Activated CD8-positive, alpha-beta T cell treated with anti-CD3 and anti-CD28 coated beads, Interleukin-2, amount 10 ng/mL, durations not matched to agents 7 days and 5 days (primary cell): ENCODE results near the gene ADAMTSL1. TPM values are rescaled to one million over a fixed set of nuclear protein-coding genes. Genes with fewer than 3 reads are reported as not detected.

Experiments
- ATAC-seq: fragments of 150-1000 bp; cut with Tn5 transposase; one replicate; pipeline ENCODE4 v1.10.0; 2021; ENCODE audit warnings: moderate library complexity
- CTCF ChIA-PET: fragments of 350-600 bp; sonication (Branson Sonifier 250); formaldehyde crosslinking; loops from one replicate; lab custom pipeline; 2021; ENCODE audit warnings: antibody characterized with exemption; lab: Charles Lee
- POLR2A ChIA-PET: fragments of 350-600 bp; sonication (Branson Sonifier 250); formaldehyde crosslinking; loops from one replicate; lab custom pipeline; 2021; ENCODE audit warnings: antibody characterized with exemption; lab: Charles Lee
- DNase-seq: peaks from one replicate; pipeline ENCODE4 v3.0.0-alpha.2; 2020
- H3K27ac Mint-ChIP-seq: one replicate; pipeline ENCODE4 v1.8.0; 2021; ENCODE audit warnings: mild to moderate bottlenecking, mixed read lengths
- H3K27me3 Mint-ChIP-seq: one replicate; pipeline ENCODE4 v1.8.0; 2021; ENCODE audit warnings: low read depth, mixed read lengths
- H3K36me3 Mint-ChIP-seq: one replicate; pipeline ENCODE4 v1.8.0; 2021; ENCODE audit warnings: low read depth, mixed read lengths
- H3K4me1 Mint-ChIP-seq: one replicate; pipeline ENCODE4 v1.8.0; 2021; ENCODE audit warnings: low read depth, mixed read lengths
- H3K4me3 Mint-ChIP-seq: one replicate; pipeline ENCODE4 v1.8.0; 2021; ENCODE audit warnings: mild to moderate bottlenecking, mixed read lengths
- H3K9me3 Mint-ChIP-seq: one replicate; pipeline ENCODE4 v1.8.0; 2022; ENCODE audit warnings: mixed read lengths; ENCODE audit not compliant: insufficient read depth
- total RNA-seq, 2 experiments: library from RNA; stranded (reverse); gene quantifications; one replicate each; pipeline ENCODE4 v1.2.3, GENCODE V29; 2021

The ADAMTSL1 gene
- total RNA-seq, 2 experiments from 2014 or later, result not detected

- CTCF ChIA-PET, result no interaction called here
- no peaks in the 10 kb centered on the region for H3K27me3 Mint-ChIP-seq
- POLR2A ChIA-PET, result no interaction called here
- no peak for ATAC-seq
- no peak for DNase-seq
- H3K27ac Mint-ChIP-seq, result no peak overlapping the region
- no peak overlapping the region for H3K4me3 Mint-ChIP-seq
- H3K4me1 Mint-ChIP-seq, result no peaks in the 10 kb centered on the region
- no peaks in the 10 kb centered on the region for H3K9me3 Mint-ChIP-seq
- no peaks in the 10 kb centered on the region for H3K36me3 Mint-ChIP-seq
Measured at GRCh38 chr9:18488886-18489285, 14.9 kb downstream of the ADAMTSL1 start.

DNA sequence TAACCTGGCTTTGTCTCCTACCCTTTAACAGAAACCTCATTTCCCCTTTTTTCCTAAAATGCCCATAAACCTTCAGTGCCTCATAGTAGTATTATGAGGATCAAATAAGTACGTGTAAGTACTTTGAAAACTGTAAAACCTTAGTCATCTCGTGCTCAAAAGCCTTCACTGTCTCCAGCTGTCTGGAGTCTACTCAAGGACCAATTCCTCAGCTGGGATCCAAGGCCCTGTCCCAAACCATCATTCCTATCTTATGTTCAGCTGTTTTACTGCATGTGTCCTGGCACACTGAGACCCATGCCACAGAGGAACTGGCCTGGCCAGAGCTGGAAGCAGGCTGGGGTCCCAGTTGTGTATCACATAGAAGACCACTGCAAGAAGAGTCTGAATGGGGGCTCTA, 15.9 kb downstream of the ADAMTSL1 start:
- ATAC-seq (no peak), DNase-seq (no peak)
- ChIA-PET POLR2A (no interaction called here), CTCF (no interaction called here)
- Mint-ChIP-seq H3K4me1 (no peaks in the 10 kb centered on the region), H3K27me3 (no peaks in the 10 kb centered on the region), H3K36me3 (no peaks in the 10 kb centered on the region), H3K4me3 (no peak overlapping the region), H3K27ac (no peak overlapping the region), H3K9me3 (no peaks in the 10 kb centered on the region)

GRCh38 chr9:18490641-18491370, 16.9 kb downstream of the ADAMTSL1 start:
- ATAC-seq, result no peak
- CTCF ChIA-PET, result no interaction called here
- no peaks in the 10 kb centered on the region for H3K36me3 Mint-ChIP-seq

GRCh38 chr9:18492612-18493011, 18.7 kb downstream of the ADAMTSL1 start:
- H3K36me3 Mint-ChIP-seq, result no peaks in the 10 kb centered on the region
- H3K27ac Mint-ChIP-seq, result no peak overlapping the region
- no peaks in the 10 kb centered on the region for H3K9me3 Mint-ChIP-seq
- ChIA-PET POLR2A (no interaction called here), CTCF (no interaction called here)
- ATAC-seq, result no peak
- DNase-seq, result no peak
- no peaks in the 10 kb centered on the region for H3K4me1 Mint-ChIP-seq
- no peaks in the 10 kb centered on the region for H3K27me3 Mint-ChIP-seq
- H3K4me3 Mint-ChIP-seq, result no peak overlapping the region

More at GRCh38 chr9:18490641-18491370, 16.9 kb downstream of the ADAMTSL1 start:
- Mint-ChIP-seq H3K4me3 (no peak overlapping the region), H3K4me1 (no peaks in the 10 kb centered on the region), H3K27ac (no peak overlapping the region), H3K9me3 (no peaks in the 10 kb centered on the region), H3K27me3 (no peaks in the 10 kb centered on the region)
- DNase-seq, result no peak
- POLR2A ChIA-PET, result no interaction called here

- no peaks in the 10 kb centered on the region for H3K4me1 Mint-ChIP-seq
- H3K27ac Mint-ChIP-seq, result no peak overlapping the region
- DNase-seq, result no peak
- ChIA-PET POLR2A (no interaction called here), CTCF (no interaction called here)
- H3K27me3 Mint-ChIP-seq, result no peaks in the 10 kb centered on the region
- ATAC-seq, result no peak
- no peak overlapping the region for H3K4me3 Mint-ChIP-seq
- no peaks in the 10 kb centered on the region for H3K36me3 Mint-ChIP-seq
- no peaks in the 10 kb centered on the region for H3K9me3 Mint-ChIP-seq
Measured at GRCh38 chr9:18493451-18493993, 19.6 kb downstream of the ADAMTSL1 start.

DNA sequence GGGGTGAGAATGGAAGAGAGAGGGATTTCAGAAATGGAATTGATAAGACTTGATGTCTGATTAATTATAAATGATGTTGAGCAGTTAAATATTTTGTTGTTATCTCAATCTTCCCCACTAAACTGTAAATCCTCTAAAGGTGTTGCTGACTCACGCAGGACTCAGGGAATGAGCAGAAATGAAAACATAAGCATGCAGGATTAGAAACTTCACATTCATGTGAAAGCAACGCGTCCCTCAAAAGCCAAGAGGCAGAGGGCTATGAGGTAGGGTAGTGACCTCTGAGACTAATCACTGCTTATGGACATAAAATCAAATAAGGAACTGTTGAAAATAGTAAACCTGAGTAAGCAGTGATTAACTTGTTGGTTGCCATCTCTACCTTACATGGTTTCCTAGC, 21.1 kb downstream of the ADAMTSL1 start:
- H3K9me3 Mint-ChIP-seq, result no peaks in the 10 kb centered on the region
- ChIA-PET CTCF (no interaction called here), POLR2A (no interaction called here)
- H3K4me1 Mint-ChIP-seq, result no peaks in the 10 kb centered on the region
- DNase-seq (no peak), ATAC-seq (no peak)
- no peak overlapping the region for H3K4me3 Mint-ChIP-seq
- no peaks in the 10 kb centered on the region for H3K27me3 Mint-ChIP-seq
- H3K36me3 Mint-ChIP-seq, result no peaks in the 10 kb centered on the region
- no peak overlapping the region for H3K27ac Mint-ChIP-seq

GRCh38 chr9:18496256-18497000, 22.5 kb downstream of the ADAMTSL1 start:
- no peaks in the 10 kb centered on the region for H3K36me3 Mint-ChIP-seq
- H3K4me1 Mint-ChIP-seq, result no peaks in the 10 kb centered on the region
- no peak overlapping the region for H3K4me3 Mint-ChIP-seq
- H3K9me3 Mint-ChIP-seq, result no peaks in the 10 kb centered on the region
- POLR2A ChIA-PET, result no interaction called here
- H3K27ac Mint-ChIP-seq, result no peak overlapping the region
- no peak for ATAC-seq
- H3K27me3 Mint-ChIP-seq, result no peaks in the 10 kb centered on the region
- CTCF ChIA-PET, result no interaction called here
- DNase-seq, result no peak

- H3K27ac Mint-ChIP-seq, result no peak overlapping the region
- H3K9me3 Mint-ChIP-seq, result no peaks in the 10 kb centered on the region
- ATAC-seq (no peak), DNase-seq (no peak)
- no peaks in the 10 kb centered on the region for H3K36me3 Mint-ChIP-seq
- no peak overlapping the region for H3K4me3 Mint-ChIP-seq
- ChIA-PET CTCF (no interaction called here), POLR2A (no interaction called here)
- no peaks in the 10 kb centered on the region for H3K4me1 Mint-ChIP-seq
- no peaks in the 10 kb centered on the region for H3K27me3 Mint-ChIP-seq
Measured at GRCh38 chr9:18499062-18499461, 25.1 kb downstream of the ADAMTSL1 start.

DNA sequence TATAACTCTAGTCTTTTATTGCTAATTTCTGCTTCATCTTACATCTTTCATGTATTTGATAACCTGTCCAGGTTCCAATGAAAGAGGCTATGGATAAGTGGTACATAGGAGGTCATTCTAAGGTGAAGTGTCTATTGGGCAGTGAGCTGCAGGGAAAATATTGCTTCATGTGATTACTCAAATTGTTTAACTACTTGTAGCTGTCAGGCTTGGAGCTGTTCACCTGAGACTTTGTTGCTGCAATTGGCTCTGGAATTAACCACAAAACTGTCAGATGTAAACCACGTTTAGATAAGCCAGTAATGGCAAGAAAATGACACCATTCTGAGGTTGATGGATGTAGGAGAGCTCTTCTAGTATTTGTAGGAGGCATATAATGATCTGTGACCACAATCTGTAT, 26.0 kb downstream of the ADAMTSL1 start:
- H3K4me3 Mint-ChIP-seq, result no peak overlapping the region
- H3K36me3 Mint-ChIP-seq, result no peaks in the 10 kb centered on the region
- DNase-seq (no peak), ATAC-seq (no peak)
- POLR2A ChIA-PET, result no interaction called here
- CTCF ChIA-PET, result no interaction called here
- no peaks in the 10 kb centered on the region for H3K9me3 Mint-ChIP-seq
- H3K27me3 Mint-ChIP-seq, result no peaks in the 10 kb centered on the region
- no peaks in the 10 kb centered on the region for H3K4me1 Mint-ChIP-seq
- H3K27ac Mint-ChIP-seq, result no peak overlapping the region

GRCh38 chr9:18500451-18500850, 26.5 kb downstream of the ADAMTSL1 start:
- H3K4me3 Mint-ChIP-seq, result no peak overlapping the region
- no peaks in the 10 kb centered on the region for H3K4me1 Mint-ChIP-seq
- DNase-seq (no peak), ATAC-seq (no peak)
- ChIA-PET CTCF (no interaction called here), POLR2A (no interaction called here)
- H3K36me3 Mint-ChIP-seq, result no peaks in the 10 kb centered on the region
- H3K9me3 Mint-ChIP-seq, result no peaks in the 10 kb centered on the region
- H3K27me3 Mint-ChIP-seq, result no peaks in the 10 kb centered on the region
- no peak overlapping the region for H3K27ac Mint-ChIP-seq

- ChIA-PET CTCF (no interaction called here), POLR2A (no interaction called here)
- ATAC-seq (no peak), DNase-seq (no peak)
- no peak overlapping the region for H3K4me3 Mint-ChIP-seq
- no peaks in the 10 kb centered on the region for H3K36me3 Mint-ChIP-seq
- H3K4me1 Mint-ChIP-seq, result no peaks in the 10 kb centered on the region
- H3K27me3 Mint-ChIP-seq, result no peaks in the 10 kb centered on the region
- no peaks in the 10 kb centered on the region for H3K9me3 Mint-ChIP-seq
- no peak overlapping the region for H3K27ac Mint-ChIP-seq
Measured at GRCh38 chr9:18501949-18502348, 28.0 kb downstream of the ADAMTSL1 start.

GRCh38 chr9:18502546-18502945, 28.6 kb downstream of the ADAMTSL1 start:
- H3K4me3 Mint-ChIP-seq, result no peak overlapping the region
- H3K27me3 Mint-ChIP-seq, result no peaks in the 10 kb centered on the region
- POLR2A ChIA-PET, result no interaction called here

More at GRCh38 chr9:18502546-18502945, 28.6 kb downstream of the ADAMTSL1 start:
- ATAC-seq (no peak), DNase-seq (no peak)
- Mint-ChIP-seq H3K4me1 (no peaks in the 10 kb centered on the region), H3K9me3 (no peaks in the 10 kb centered on the region), H3K27ac (no peak overlapping the region), H3K36me3 (no peaks in the 10 kb centered on the region)
- CTCF ChIA-PET, result no interaction called here
